SK-N-SH (cell line): ENCODE results near the gene BTF3L4. TPM values are rescaled to one million over a fixed set of nuclear protein-coding genes. Genes with fewer than 3 reads are reported as not detected.
"Not testable (repeated sequence)": the region's sequence is repeated elsewhere in the genome, so short reads cannot be mapped to it uniquely, and the experiment has no call there.

Source experiments
- CTCF ChIA-PET: fragments of 300-600, 350-600 bp; formaldehyde crosslinking; extraction: SDS; loops from one replicate; lab custom pipeline; 2021; lab: Yijun Ruan, JAX
- POLR2A ChIA-PET: fragments of 350-600 bp; sonication (Branson Sonifier 250); formaldehyde crosslinking; extraction: SDS; loops from one replicate; lab custom pipeline; 2020; ENCODE audit warnings: antibody characterized with exemption, inconsistent platforms; lab: Yijun Ruan, JAX
- DNase-seq: peaks from one replicate; pipeline ENCODE4 v3.0.0; 2012
- H2AFZ ChIP-seq: fragments of 200-600 bp; sonication (generic); 2 replicates; pipeline ENCODE4 v1.8.1; 2016; ENCODE audit warnings: antibody characterized with exemption, mild to moderate bottlenecking, low read depth
- H3F3A ChIP-seq: fragments of 200-600 bp; sonication (generic); replicated peaks from 2 replicates; pipeline ENCODE3; 2016; ENCODE audit warnings: antibody characterized with exemption, mild to moderate bottlenecking; ENCODE audit not compliant: insufficient read depth
- H3K27ac ChIP-seq, 2 experiments: fragments of 200-500 bp in 1 of 2; fragments of 200-600 bp in 1 of 2; sonication (Bioruptor generic) in 1 of 2; sonication (generic), shearing (Covaris generic) in 1 of 2; 2 replicates each; pipeline versions ENCODE4 v1.5.1 to v1.6.1; 2014 to 2016; ENCODE audit warnings: low read depth in 2 of 2, inconsistent platforms in 1 of 2, low read length in 1 of 2, mild to moderate bottlenecking in 1 of 2, mixed read lengths in 1 of 2
- H3K27me3 ChIP-seq: fragments of 200-600 bp; sonication (generic), shearing (Covaris generic); 2 replicates; pipeline ENCODE4 v1.6.1; 2016; ENCODE audit warnings: mixed run types; ENCODE audit not compliant: insufficient read depth
- H3K36me3 ChIP-seq, 2 experiments: fragments of 200-500 bp in 1 of 2; fragments of 200-600 bp in 1 of 2; sonication (Bioruptor generic) in 1 of 2; sonication (generic) in 1 of 2; replicated peaks in 1 of 2; 2 replicates each; pipeline versions ENCODE3 to v1.5.1; 2014 to 2016; ENCODE audit warnings: low read length in 1 of 2, mild to moderate bottlenecking in 1 of 2; ENCODE audit not compliant: insufficient read depth in 2 of 2, control insufficient read depth in 1 of 2
- H3K4me1 ChIP-seq, 2 experiments: fragments of 200-500 bp in 1 of 2; fragments of 200-600 bp in 1 of 2; sonication (Bioruptor generic) in 1 of 2; sonication (generic), shearing (Covaris generic) in 1 of 2; 2 replicates each; pipeline versions ENCODE4 v1.5.1 to v1.6.1; 2014 to 2016; ENCODE audit warnings: low read depth in 1 of 2, low read length in 1 of 2, mixed run types in 1 of 2; ENCODE audit not compliant: insufficient read depth in 2 of 2, control insufficient read depth in 1 of 2
- H3K4me2 ChIP-seq: fragments of 200-600 bp; sonication (generic), shearing (Covaris generic); 2 replicates; pipeline ENCODE4 v1.6.1; 2017; ENCODE audit warnings: mixed run types
- H3K4me3 ChIP-seq, 2 experiments: fragments of 200-500 bp in 1 of 2; fragments of 200-600 bp in 1 of 2; sonication (Bioruptor generic) in 1 of 2; sonication (generic), shearing (Covaris generic) in 1 of 2; 2 replicates each; pipeline versions ENCODE4 v1.5.1 to v1.8.1; 2014 to 2016; ENCODE audit warnings: low read depth in 2 of 2, inconsistent platforms in 1 of 2, low read length in 1 of 2, mild to moderate bottlenecking in 1 of 2, mixed read lengths in 1 of 2, moderate library complexity in 1 of 2
- H3K79me2 ChIP-seq: fragments of 200-600 bp; sonication (generic); 2 replicates; pipeline ENCODE4 v1.8.1; 2017; ENCODE audit warnings: mild to moderate bottlenecking; ENCODE audit not compliant: insufficient read depth
- H3K9ac ChIP-seq: fragments of 200-600 bp; sonication (generic); 2 replicates; pipeline ENCODE4 v1.6.1; 2017; ENCODE audit warnings: mixed run types
- H3K9me2 ChIP-seq: fragments of 200-600 bp; sonication (generic); 2 replicates; pipeline ENCODE4 v1.6.1; 2017; ENCODE audit warnings: mixed run types
- H3K9me3 ChIP-seq: fragments of 200-600 bp; sonication (generic); 2 replicates; pipeline ENCODE4 v1.6.1; 2017; ENCODE audit warnings: mixed run types, mild to moderate bottlenecking, moderate library complexity
- H4K20me1 ChIP-seq: fragments of 200-600 bp; sonication (generic); 2 replicates; pipeline ENCODE4 v1.6.1; 2017; ENCODE audit warnings: mild to moderate bottlenecking, mixed run types; ENCODE audit not compliant: insufficient read depth
- FOXJ3 ChIP-seq: sonication (generic); formaldehyde crosslinking; IDR thresholded peaks from 2 replicates; pipeline ENCODE4 v1.5.1; 2020; ENCODE audit warnings: mild to moderate bottlenecking, missing genetic modification reagents
- IRF3 ChIP-seq: fragments of 150-350 bp; IDR thresholded peaks from 2 replicates; pipeline ENCODE4 v1.6.1; 2016; ENCODE audit warnings: mild to moderate bottlenecking, low read depth, low read length
- RAD21 ChIP-seq: IDR thresholded peaks from 2 replicates; pipeline ENCODE4 v1.6.1; 2012; ENCODE audit warnings: mild to moderate bottlenecking, low read length
- RFX5 ChIP-seq: IDR thresholded peaks from 2 replicates; pipeline ENCODE4 v1.6.1; 2012; ENCODE audit warnings: mild to moderate bottlenecking, improper control_type of control experiment, low read length
- USF2 ChIP-seq: fragments of 150-350 bp; IDR thresholded peaks from 2 replicates; pipeline ENCODE4 v1.6.1; 2017; ENCODE audit warnings: antibody characterized with exemption, low read length, low read depth, borderline replicate concordance
- YY1 ChIP-seq: IDR thresholded peaks from 2 replicates; pipeline ENCODE4 v1.4.0; 2012; ENCODE audit warnings: low read depth, mild to moderate bottlenecking
- WGBS: methylation state at CpG from one replicate; pipeline ENCODE4 v1.1.6; 2017; ENCODE audit warnings: low lambda C conversion rate; 5-methylcytosine and 5-hydroxymethylcytosine counted together
- polyA plus RNA-seq, 3 experiments: library from polyadenylated mRNA; depleted of rRNA; stranded (reverse); fragments of >200 nt; gene quantifications; 2 replicates each; pipeline ENCODE4 v1.2.3, GENCODE V29; 2012

BTF3L4 gene
- polyA plus RNA-seq, 1 of the 3 experiments (the other 2 are of a cell fraction), result 26.1 TPM

GRCh38 chr1:52045236-52045635, 10.9 kb upstream of the BTF3L4 start:
- H3K27ac ChIP-seq, result no peak overlapping the region
- DNase-seq, result no peak
- H3K9me3 ChIP-seq, result no peaks in the 10 kb centered on the region
- no peaks in the 10 kb centered on the region for H3K4me1 ChIP-seq
- H3K9me2 ChIP-seq, result no peaks in the 10 kb centered on the region
- no peak overlapping the region for H2AFZ ChIP-seq
- H3K36me3 ChIP-seq, result peaks cover 2 to 34% of the 10 kb centered on the region in 2 experiments
- H3K4me3 ChIP-seq, result no peak overlapping the region
- H3K79me2 ChIP-seq, result peaks cover 92% of the 10 kb centered on the region
- no peaks in the 10 kb centered on the region for H4K20me1 ChIP-seq
- H3K9ac ChIP-seq, result no peak overlapping the region
- no peak overlapping the region for H3K4me2 ChIP-seq
- WGBS, result 97% methylated on average over 2 of the region's 2 CpGs
- TF ChIP-seq RAD21 (no peak), IRF3 (no peak), FOXJ3 (CRISPR knock-in tag) (no peak), RFX5 (no peak), USF2 (no peak), YY1 (no peak)
- CTCF ChIA-PET, result interaction anchor here (3.0 kb wide), 1 partner anchor 12 kb away, joined by 9 read pairs; the partner anchor contains the start of gene KTI12
- POLR2A ChIA-PET, result no interaction called here
- no peaks in the 10 kb centered on the region for H3K27me3 ChIP-seq
- H3F3A ChIP-seq, result peaks cover 6% of the 10 kb centered on the region

- peaks cover 11% of the 10 kb centered on the region for H3F3A ChIP-seq
- H4K20me1 ChIP-seq, H3K4me1 ChIP-seq, H3K9me3 ChIP-seq, H3K9ac ChIP-seq, DNase-seq, H3K9me2 ChIP-seq, H3K27ac ChIP-seq, H3K4me3 ChIP-seq, POLR2A ChIA-PET, H2AFZ ChIP-seq, H3K4me2 ChIP-seq, H3K27me3 ChIP-seq: not testable (repeated sequence)
- WGBS, result 97% methylated on average over 4 of the region's 4 CpGs
- H3K79me2 ChIP-seq, result peaks cover 94% of the 10 kb centered on the region
- H3K36me3 ChIP-seq, result peaks cover 7 to 32% of the 10 kb centered on the region in 2 experiments
- CTCF ChIA-PET, result interaction anchor here (3.0 kb wide), 1 partner anchor 12 kb away, joined by 9 read pairs; the partner anchor contains the start of gene KTI12
Observed at GRCh38 chr1:52045666-52046195, 10.4 kb upstream of the BTF3L4 start.

- CTCF ChIA-PET, result interaction anchor here (1.5 kb wide), 1 partner anchor 153 kb away, joined by 6 read pairs; no protein-coding TSS in a partner anchor
- H3K9ac ChIP-seq, H3K27ac ChIP-seq, DNase-seq, H3K27me3 ChIP-seq, H3K4me3 ChIP-seq, H3K4me1 ChIP-seq, H3K9me3 ChIP-seq, H2AFZ ChIP-seq, H4K20me1 ChIP-seq, H3K4me2 ChIP-seq, H3K9me2 ChIP-seq, POLR2A ChIA-PET: not testable (repeated sequence)
- Histone ChIP-seq H3K79me2 (peaks cover 93% of the 10 kb centered on the region), H3K36me3 (peaks cover 13 to 40% of the 10 kb centered on the region in 2 experiments), H3F3A (peaks cover 13% of the 10 kb centered on the region)
- 100% methylated on average over 4 of the region's 4 CpGs for WGBS
Observed at GRCh38 chr1:52049337-52049736, 6.8 kb upstream of the BTF3L4 start.
